Suprapubic skin (tissue), 4 donors: ENCODE data around the gene ZCCHC24.

Source experiments
- EP300 ChIP-seq: sonication (generic); formaldehyde crosslinking; IDR thresholded peaks from one replicate; pipeline ENCODE4 v1.6.1; 2017; ENCODE audit warnings: antibody characterized with exemption
- POLR2A ChIP-seq, 2 donors: fragments of 450-650 bp; IDR thresholded peaks; one replicate each; pipeline ENCODE4 v1.6.1; 2017; ENCODE audit warnings: antibody characterized with exemption in 2 of 2, mild to moderate bottlenecking in 2 of 2, moderate library complexity in 2 of 2
- POLR2AphosphoS5 ChIP-seq, 3 donors: sonication (generic); formaldehyde crosslinking; IDR thresholded peaks; one replicate each; pipeline ENCODE4 v1.6.1; 2017; ENCODE audit warnings: antibody characterized with exemption in 3 of 3
- TF ChIP-seq, protein P1 (sequence below), 2 donors: fragments of 200-600 bp in 1 of 2; fragments of 450-650 bp in 1 of 2; sonication (generic) in 1 of 2; IDR thresholded peaks; one replicate each; pipeline ENCODE4 v1.5.1; 2016 to 2019; ENCODE audit warnings: antibody characterized with exemption in 2 of 2, mild to moderate bottlenecking in 1 of 2, moderate library complexity in 1 of 2

- TF ChIP-seq POLR2A (IDR thresholded peaks at IDR 0.05) (no peak), POLR2AphosphoS5 (IDR thresholded peaks at IDR 0.05) (no peak), EP300 (no peak)
- TF ChIP-seq, protein P1, sequence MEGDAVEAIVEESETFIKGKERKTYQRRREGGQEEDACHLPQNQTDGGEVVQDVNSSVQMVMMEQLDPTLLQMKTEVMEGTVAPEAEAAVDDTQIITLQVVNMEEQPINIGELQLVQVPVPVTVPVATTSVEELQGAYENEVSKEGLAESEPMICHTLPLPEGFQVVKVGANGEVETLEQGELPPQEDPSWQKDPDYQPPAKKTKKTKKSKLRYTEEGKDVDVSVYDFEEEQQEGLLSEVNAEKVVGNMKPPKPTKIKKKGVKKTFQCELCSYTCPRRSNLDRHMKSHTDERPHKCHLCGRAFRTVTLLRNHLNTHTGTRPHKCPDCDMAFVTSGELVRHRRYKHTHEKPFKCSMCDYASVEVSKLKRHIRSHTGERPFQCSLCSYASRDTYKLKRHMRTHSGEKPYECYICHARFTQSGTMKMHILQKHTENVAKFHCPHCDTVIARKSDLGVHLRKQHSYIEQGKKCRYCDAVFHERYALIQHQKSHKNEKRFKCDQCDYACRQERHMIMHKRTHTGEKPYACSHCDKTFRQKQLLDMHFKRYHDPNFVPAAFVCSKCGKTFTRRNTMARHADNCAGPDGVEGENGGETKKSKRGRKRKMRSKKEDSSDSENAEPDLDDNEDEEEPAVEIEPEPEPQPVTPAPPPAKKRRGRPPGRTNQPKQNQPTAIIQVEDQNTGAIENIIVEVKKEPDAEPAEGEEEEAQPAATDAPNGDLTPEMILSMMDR (IDR thresholded peaks at IDR 0.05): no peak
Observed at GRCh38 chr10:79393221-79393923, 52.1 kb downstream of the ZCCHC24 start.
